T-helper 2 cell (primary cell): ENCODE results near the gene CAPNS2.
"Not testable (repeated sequence)": the region's sequence is repeated elsewhere in the genome, so short reads cannot be mapped to it uniquely, and the experiment has no call there.

Source experiments
- DNase-seq, 5 experiments: peaks; one replicate each; pipeline versions ENCODE4 v3.0.0 to v3.0.0-alpha.2; 2012 to 2022

Gene CAPNS2

DNA sequence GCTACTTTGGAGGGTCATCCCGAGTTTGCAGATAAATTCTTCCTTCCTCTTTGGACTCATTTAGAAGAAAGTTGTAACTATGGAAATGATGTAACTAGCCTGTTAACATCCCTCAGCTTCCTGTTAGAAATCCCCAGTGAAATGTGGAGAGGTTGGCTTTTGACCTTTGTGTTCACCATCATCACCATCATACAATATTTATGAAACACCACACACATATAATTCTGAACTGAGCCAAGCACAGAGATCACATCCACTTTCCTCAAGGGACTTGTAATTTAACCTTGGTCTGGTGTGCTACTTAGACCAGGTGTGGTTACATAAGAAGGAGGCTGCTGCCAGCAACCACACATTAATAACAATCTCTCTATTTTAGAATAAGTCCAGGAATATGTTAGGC lies 2.5 kb downstream of the CAPNS2 start:
- no peak for DNase-seq

DNA sequence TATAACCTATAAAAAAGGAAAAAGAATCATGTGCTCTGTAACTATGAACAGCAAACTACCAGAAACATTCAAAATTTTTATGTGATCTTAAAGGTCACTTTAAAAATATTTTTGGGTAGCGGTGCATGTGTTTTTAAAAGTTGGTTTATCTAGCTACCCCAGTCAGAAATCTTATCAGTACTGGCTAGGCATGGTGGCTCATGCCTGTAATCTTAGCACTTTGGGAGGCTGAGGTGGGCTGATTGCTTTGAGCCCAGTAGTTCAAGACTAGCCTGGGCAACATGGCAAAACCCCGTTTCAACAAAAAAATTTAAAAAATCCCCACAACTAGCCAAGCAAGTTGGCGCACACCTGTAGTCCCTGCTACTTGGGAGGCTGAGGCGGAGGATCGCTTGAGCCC lies 3.7 kb downstream of the CAPNS2 start:
- no peak for DNase-seq

DNA sequence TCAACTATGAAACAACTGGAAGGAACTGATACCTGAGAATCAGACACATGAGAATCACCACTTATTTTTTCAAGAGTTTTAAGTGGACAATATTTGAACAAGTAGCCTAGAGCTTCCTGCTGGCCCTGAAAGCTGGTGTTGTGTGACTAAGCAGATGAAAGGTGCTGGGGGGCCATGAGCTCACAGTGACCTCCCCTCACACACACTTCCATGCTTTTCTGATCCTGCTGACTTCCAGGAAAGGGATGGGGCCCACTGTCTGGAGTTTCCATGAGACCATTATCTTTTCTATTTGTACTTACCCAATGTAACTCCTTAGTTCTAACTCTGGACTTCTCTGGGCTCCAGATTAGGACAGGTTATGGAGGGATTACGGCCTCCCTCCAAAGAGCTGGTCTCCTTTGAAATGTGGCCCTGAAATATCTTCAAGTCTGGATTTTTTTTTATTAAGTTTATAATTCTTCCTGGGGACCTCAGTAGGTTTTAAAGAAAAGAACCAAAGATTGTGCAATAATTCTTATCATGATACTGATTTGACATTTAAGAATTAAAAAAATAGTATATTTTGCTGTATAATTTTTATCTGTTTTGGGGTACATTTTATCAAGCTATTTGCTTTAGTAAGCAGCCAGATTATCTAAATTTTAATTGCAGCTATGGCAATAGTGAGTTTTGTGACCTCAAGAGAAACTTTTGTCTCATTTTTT lies 4.9 kb downstream of the CAPNS2 start:
- no peak for DNase-seq

DNA sequence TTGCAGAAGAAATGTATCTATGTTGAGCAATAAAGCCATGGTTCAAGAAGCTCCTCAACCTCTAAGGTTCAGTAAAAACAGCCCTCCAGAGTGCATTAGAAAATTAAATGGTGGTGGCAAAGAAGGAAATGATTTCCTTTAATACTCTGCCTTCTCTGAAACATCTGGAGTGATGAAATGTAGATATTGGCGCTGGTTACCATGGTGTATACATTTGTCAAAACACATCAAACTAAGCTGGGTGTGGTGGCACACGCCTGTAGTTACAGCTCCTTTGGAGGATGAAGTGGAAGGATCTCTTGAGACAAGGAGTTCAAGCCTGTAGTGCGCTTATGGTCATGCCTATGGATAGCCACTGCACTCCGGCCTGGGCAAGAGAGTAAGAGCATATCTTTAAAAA lies 6.0 kb downstream of the CAPNS2 start:
- no peak for DNase-seq

DNA sequence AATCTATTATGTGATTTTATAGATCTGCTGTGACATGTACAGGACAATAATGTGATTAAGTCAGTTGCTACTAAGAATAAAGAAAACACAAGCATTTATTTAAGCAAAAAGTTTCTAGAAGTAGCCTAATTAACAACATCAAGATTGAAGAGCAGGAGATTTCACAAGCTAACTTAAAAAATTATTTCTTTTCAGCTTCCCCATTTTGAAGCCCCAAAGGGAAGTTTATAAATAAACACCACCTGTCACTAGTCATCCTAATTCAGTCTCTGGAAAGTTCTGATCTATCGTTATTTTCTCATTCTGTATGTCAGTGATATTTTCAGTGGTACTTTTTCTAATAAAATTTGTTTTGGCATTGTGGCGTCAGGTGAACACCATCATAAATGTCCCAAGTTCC lies 8.3 kb downstream of the CAPNS2 start:
- DNase-seq, result no peak

DNA sequence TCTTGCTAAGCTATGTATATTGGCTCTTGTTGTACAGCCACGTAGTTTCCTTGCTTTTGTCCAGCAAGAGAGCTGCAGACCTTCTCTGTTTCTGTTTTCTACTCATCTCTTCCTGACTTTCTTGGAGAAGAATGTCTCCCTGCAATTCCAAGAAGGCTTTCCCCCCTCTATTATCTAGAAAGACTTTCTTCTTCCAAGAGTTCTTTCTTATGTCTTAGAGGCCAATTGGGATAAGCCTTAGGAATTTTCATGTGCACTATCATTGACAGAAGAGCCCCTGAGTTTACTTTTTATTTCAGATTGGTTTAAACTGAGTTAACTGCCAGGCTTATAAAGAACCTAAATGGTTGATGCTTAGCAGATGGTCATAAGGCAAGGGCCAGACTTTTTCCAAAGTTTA lies 9.0 kb downstream of the CAPNS2 start:
- DNase-seq, result no peak

DNA sequence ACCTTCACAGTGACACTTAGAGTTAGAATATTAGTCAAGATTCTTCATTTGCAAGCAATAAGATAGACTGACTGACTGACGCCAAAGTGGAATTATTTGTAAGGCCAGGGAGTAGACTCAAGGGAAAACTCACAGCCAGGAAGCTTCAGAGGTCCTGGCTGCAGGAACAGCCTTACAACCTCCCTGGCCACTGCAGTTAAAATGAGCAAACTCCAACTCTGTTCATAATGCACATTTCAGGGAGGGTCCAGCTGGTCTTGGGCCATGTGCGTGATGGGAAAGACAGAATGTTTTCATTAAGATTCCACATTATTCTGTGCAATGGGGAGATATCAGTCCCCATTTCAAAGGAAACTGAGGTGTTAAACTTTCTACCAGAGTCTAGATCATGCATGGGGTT lies 9.9 kb downstream of the CAPNS2 start:
- DNase-seq, result no peak

DNA sequence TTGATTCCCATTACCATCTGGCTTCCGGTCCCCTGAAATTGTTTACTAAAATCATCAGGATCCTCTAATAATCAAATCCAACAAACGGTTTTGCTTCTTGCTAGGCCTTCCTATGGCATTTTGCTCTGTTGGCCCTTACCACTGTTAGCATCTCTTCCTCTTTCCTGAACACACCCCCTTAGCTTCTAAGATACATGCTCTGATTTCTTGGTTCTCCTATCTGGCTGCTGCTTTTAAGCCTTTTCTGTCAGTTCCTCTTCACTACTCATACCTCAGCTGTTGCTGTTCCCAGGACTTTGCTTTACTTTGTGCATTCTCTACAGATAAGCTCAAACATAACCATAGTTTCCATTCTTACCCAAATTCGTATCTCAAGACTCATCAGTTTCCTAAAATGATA lies 11.4 kb downstream of the CAPNS2 start:
- no peak for DNase-seq

DNA sequence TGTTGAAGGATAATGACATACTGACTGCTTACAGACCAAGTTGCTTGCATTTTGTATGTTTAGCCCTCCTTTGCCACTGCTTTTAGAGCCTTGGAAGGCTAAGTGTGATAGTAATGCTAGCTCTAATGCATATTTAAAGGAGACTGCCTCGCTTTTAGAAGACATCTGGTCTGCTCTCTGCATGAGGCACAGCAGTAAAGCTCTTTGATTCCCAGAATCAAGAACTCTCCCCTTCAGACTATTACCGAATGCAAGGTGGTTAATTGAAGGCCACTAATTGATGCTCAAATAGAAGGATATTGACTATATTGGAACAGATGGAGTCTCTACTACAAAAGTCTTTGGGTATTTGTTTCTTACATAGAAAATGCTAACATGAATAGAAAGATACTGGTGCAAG lies 19.1 kb downstream of the CAPNS2 start:
- DNase-seq, result no peak

DNA sequence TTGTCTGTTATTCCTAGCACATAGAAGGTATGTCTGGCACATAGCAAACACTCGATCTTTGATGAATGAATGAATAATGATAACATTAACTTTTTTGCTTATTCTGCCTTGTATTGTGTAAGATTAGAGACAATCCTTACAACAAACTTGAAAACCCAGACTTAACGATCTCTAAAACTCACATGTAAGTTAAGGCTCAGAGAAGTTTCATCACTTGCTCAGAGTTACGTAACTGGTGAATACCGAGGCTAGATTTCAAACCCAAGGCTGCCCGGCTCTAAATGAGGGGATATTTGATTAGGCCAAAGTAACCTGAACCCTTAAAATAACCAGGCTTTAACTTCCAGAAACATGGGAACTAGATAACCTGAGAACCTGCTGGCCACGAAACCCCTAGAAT lies 22.3 kb downstream of the CAPNS2 start:
- no peak for DNase-seq

DNA sequence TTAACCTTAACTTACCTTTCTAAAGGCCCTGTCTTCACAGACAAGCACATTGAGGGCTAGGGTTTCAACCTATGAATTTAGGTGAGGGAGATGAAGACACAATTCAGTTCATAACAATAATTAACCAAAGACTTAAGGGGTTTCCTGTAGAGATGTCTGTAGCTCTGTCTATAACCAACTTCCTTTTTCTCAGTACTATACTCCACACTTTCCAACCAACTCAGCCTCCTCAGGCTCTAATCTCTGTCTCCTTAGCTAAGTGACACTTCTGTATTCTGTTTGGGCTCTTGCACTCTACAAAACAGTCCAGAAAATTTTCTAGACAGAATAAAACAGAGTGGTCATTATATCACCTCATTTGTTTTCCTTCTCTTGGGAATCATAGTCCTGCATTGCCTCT lies 25.8 kb downstream of the CAPNS2 start:
- DNase-seq, result no peak

DNA sequence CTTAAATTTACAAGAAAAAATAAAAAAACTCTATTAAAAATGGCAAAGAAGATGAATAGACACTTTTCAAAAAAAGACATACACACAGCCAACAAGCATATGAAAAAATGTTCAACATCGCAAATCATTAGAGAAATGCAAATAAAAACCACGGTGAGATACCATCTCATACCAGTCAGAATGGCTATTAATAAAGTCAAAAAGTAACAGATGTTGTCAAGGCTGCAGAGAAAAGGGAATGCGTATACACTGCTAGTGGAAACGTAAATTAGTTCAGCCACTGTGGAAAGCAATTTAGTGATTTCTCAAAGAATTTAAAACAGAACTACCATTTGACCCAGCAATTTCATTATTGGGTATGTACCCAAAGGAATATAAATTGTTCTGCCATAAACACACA lies 31.4 kb downstream of the CAPNS2 start:
- no peak for DNase-seq

DNA sequence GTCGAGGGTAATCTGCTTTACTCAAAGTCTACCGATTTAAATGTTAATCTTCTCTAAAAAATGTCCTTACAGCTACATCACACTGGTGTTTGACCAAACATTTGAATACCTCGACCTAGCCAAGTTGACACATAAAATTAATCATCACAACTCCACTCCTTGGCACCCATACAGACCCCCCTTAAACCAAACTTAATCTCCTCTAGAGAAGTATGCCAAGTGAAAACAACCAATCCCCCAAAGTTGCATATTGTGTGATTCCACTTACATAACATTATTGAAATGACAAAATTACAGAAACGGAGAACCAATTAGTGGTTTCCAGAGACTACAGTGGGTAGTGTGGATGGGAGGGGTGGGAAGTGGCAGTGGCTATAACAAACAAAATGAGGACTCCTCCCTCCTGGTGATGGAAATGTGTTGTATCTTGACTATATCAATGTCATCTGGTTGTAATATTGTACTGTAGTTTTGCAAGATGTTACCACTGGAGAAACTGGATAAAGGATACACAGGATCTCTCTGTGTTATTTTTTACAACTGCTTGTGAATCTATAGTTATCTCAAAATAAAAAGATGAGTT lies 39.4 kb downstream of the CAPNS2 start:
- DNase-seq, result no peak

DNA sequence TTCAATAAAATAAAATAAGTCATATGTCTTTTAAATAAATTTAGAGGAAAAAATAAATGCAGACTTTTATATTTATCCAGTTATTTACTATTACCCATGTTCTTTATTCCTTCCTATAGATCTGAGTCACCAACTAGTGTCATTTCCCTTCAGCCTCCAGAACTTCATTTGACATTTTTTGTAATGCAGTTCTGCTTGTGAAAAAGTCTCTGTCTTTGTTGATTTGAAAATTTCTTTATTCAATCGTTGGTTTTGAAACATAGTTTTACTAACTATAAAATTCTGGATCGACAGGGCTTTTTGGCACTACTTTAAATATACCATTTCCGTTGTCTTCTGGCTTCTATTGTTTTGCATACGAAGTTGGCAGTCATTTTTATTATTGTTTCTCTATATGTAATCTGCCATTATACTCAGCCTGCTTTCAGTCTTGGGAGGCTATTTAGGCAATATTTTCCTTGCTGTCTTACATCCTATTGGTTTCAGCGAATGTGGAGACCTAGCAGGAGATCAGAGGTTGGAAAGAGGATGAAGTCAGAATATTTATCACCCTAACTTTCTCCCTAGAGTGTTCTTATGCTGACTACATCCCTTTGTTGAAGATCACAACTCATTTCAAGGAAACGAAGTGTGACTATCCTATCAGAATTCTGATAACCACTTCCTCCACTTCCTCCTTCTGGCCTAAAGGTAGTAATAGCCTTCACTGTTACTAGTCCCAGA lies 47.3 kb downstream of the CAPNS2 start:
- DNase-seq, result no peak

DNA sequence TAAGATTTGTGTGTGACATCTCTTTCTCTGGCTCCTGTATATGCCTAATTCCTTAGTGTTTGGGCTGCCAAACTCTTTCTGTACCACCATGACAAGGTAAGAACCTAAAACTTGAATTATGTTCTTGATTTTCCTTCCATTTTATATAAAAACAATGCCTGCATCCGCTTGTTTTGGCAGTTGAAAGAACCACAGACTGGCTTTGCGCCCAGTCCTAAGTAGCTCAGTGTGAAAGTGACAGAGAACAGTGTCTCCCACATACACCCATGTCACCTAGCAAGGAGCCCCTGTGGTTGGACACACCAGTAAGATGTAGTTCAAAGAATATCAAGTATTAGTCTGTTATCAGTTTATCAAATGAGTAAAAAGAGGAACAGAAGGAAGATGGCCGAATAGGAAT lies 48.6 kb downstream of the CAPNS2 start:
- no peak for DNase-seq

DNA sequence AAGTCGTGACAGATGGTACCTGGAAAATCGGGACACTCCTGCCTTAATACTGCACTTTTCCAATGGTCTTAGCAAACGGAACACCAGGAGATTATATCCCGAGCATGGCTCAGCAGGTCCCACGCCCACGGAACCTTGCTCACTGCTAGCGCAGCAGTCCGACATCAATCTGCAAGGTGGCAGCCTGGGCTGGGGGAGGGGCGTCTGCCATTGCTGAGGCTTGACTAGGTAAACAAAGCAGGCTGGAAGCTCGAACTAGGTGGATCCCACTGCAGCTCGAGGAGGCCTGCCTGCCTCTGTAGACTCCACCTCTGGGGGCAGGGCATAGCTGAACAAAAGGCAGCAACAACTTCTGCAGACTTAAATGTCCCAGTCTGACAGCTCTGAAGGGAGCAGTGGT lies 49.2 kb downstream of the CAPNS2 start:
- not testable (repeated sequence) for DNase-seq
